Prostate gland (tissue), 2 donors: ENCODE results near the gene ZNF792.

Source experiments
- CTCF ChIP-seq, 4 experiments: fragments of 200-600 bp in 2 of 4; fragments of 450-650 bp in 2 of 4; sonication (generic) in 2 of 4; IDR thresholded peaks; 1 replicate in 3 of 4; 2 replicates in 1 of 4; pipeline ENCODE4 v1.5.1; 2016 to 2019; ENCODE audit warnings: antibody characterized with exemption in 4 of 4, mild to moderate bottlenecking in 2 of 4, moderate library complexity in 2 of 4
- POLR2A ChIP-seq: fragments of 450-650 bp; IDR thresholded peaks from one replicate; pipeline ENCODE4 v1.6.1; 2016; ENCODE audit warnings: antibody characterized with exemption, mild to moderate bottlenecking
- POLR2AphosphoS5 ChIP-seq: sonication (generic); formaldehyde crosslinking; IDR thresholded peaks from one replicate; pipeline ENCODE4 v1.6.1; 2017; ENCODE audit warnings: antibody characterized with exemption

DNA sequence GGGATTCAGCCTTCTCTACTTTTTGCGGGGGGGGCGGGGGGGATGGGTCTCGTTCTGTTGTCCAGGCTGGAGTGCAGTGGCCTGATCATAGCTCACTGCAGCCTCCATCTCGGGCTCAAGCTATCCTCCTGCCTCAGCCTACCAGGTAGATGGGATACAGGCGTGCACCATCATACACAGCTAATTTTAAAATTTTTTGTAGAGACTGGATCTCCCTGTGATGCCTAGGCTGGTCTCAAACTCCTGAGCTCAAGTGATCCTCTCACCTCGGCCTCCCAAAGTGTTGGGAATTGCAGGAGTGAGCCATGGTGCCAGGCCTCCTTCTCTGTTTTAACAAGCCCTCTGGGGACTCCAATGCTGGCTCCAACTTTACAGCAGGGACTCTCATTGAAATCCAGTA is 569 bp upstream of the ZNF792 start:
- TF ChIP-seq CTCF (IDR thresholded peaks at IDR 0.05) (no peak), POLR2AphosphoS5 (no peak), POLR2A (no peak)
